IMR-90 (cell line): ENCODE data around the gene GTSE1. TPM values are rescaled to one million over a fixed set of nuclear protein-coding genes. Genes with fewer than 3 reads are reported as not detected.
A peak's percentile ranks its signal among the peaks of the same experiment; 100 is the strongest.

Experiments
- ATAC-seq: fragments of 200-7000 bp; cut with Tn5 transposase; 2 replicates; pipeline ENCODE4 v1.9.1; 2020; ENCODE audit warnings: low read depth, mild to moderate bottlenecking, moderate library complexity
- BruUV-seq: library from RNA; stranded (reverse); fragments of 400-500 nt; replicated peaks from 2 replicates; lab custom pipeline; 2021; lab: Mats Ljungman, UMichigan
- CTCF ChIA-PET: fragments of 300-600 bp; formaldehyde crosslinking; extraction: SDS; loops from one replicate; lab custom pipeline; 2021; ENCODE audit warnings: antibody characterized with exemption; lab: Yijun Ruan, JAX
- POLR2A ChIA-PET: fragments of 300-600 bp; sonication (Branson Sonifier 250); formaldehyde crosslinking; loops from one replicate; lab custom pipeline; 2022; ENCODE audit warnings: antibody characterized with exemption; ENCODE audit not compliant: unreplicated experiment; lab: Charles Lee
- DNase-seq: peaks from one replicate; pipeline ENCODE4 v3.0.0; 2013
- H2AFZ ChIP-seq: replicated peaks from 2 replicates; pipeline ENCODE3; 2013; ENCODE audit warnings: low read length, mild to moderate bottlenecking; ENCODE audit not compliant: poor library complexity
- H2AK5ac ChIP-seq: 2 replicates; pipeline ENCODE4 v1.6.1; 2013; ENCODE audit warnings: low read depth, low read length, inconsistent platforms
- H2AK9ac ChIP-seq: replicated peaks from 2 replicates; pipeline ENCODE3; 2013; ENCODE audit warnings: mild to moderate bottlenecking, low read depth, low read length, moderate library complexity; ENCODE audit not compliant: poor library complexity
- H2BK120ac ChIP-seq: 2 replicates; pipeline ENCODE4 v1.6.1; 2013; ENCODE audit warnings: low read depth, low read length, inconsistent platforms
- H2BK15ac ChIP-seq: 3 replicates; pipeline ENCODE4 v1.6.1; 2013; ENCODE audit warnings: low read depth, low read length, inconsistent platforms
- H2BK20ac ChIP-seq: 2 replicates; pipeline ENCODE4 v1.6.1; 2013; ENCODE audit warnings: low read depth, mild to moderate bottlenecking, inconsistent platforms, low read length, moderate library complexity
- H2BK5ac ChIP-seq: 2 replicates; pipeline ENCODE4 v1.6.1; 2013; ENCODE audit warnings: mild to moderate bottlenecking, low read depth, low read length, inconsistent platforms; ENCODE audit not compliant: poor library complexity, severe bottlenecking
- H3K14ac ChIP-seq: replicated peaks from 2 replicates; pipeline ENCODE4 v1.6.1; 2013; ENCODE audit warnings: low read depth, low read length, inconsistent platforms
- H3K18ac ChIP-seq: 2 replicates; pipeline ENCODE4 v1.6.1; 2013; ENCODE audit warnings: low read depth, low read length, control low read depth
- H3K23ac ChIP-seq: 2 replicates; pipeline ENCODE4 v1.6.1; 2013; ENCODE audit warnings: low read depth, low read length, inconsistent platforms
- H3K27ac ChIP-seq: 2 replicates; pipeline ENCODE4 v1.5.1; 2013; ENCODE audit warnings: mild to moderate bottlenecking, control low read depth, low read length; ENCODE audit not compliant: insufficient read depth
- H3K27me3 ChIP-seq: 2 replicates; pipeline ENCODE4 v1.6.1; 2013; ENCODE audit warnings: low read length; ENCODE audit not compliant: control insufficient read depth, insufficient read depth
- H3K36me3 ChIP-seq: 2 replicates; pipeline ENCODE4 v1.6.1; 2013; ENCODE audit warnings: low read length, mixed read lengths; ENCODE audit not compliant: control insufficient read depth, insufficient read depth
- H3K4ac ChIP-seq: 2 replicates; pipeline ENCODE4 v1.6.1; 2013; ENCODE audit warnings: low read depth, low read length, inconsistent platforms
- H3K4me1 ChIP-seq: 2 replicates; pipeline ENCODE4 v1.6.1; 2013; ENCODE audit warnings: low read length, mixed read lengths; ENCODE audit not compliant: control insufficient read depth, insufficient read depth
- H3K4me2 ChIP-seq: 2 replicates; pipeline ENCODE4 v1.6.1; 2013; ENCODE audit warnings: low read depth, mild to moderate bottlenecking, control low read depth, low read length, moderate library complexity
- H3K4me3 ChIP-seq: 2 replicates; pipeline ENCODE4 v1.5.1; 2013; ENCODE audit warnings: low read depth, mild to moderate bottlenecking, control low read depth, low read length, moderate library complexity; ENCODE audit not compliant: insufficient read depth
- H3K56ac ChIP-seq: 2 replicates; pipeline ENCODE4 v1.6.1; 2013; ENCODE audit warnings: low read length, inconsistent platforms; ENCODE audit not compliant: insufficient read depth; ENCODE audit errors: extremely low read depth
- H3K79me1 ChIP-seq, 2 experiments: 2 replicates each; pipeline ENCODE4 v1.6.1; 2013; ENCODE audit warnings: low read length in 2 of 2, inconsistent platforms in 1 of 2, low read depth in 1 of 2
- H3K9ac ChIP-seq: 2 replicates; pipeline ENCODE4 v1.6.1; 2013; ENCODE audit warnings: low read depth, low read length, control low read depth
- H3K9me1 ChIP-seq: 2 replicates; pipeline ENCODE4 v1.6.1; 2013; ENCODE audit warnings: low read length, inconsistent platforms; ENCODE audit not compliant: insufficient read depth
- H3K9me3 ChIP-seq: 2 replicates; pipeline ENCODE4 v1.6.1; 2013; ENCODE audit warnings: low read length; ENCODE audit not compliant: control insufficient read depth, insufficient read depth
- H4K20me1 ChIP-seq: 2 replicates; pipeline ENCODE4 v1.6.1; 2013; ENCODE audit warnings: low read length, inconsistent platforms; ENCODE audit not compliant: insufficient read depth
- H4K5ac ChIP-seq: 2 replicates; pipeline ENCODE4 v1.6.1; 2013; ENCODE audit warnings: mild to moderate bottlenecking, low read depth, low read length, control low read depth
- H4K8ac ChIP-seq, 2 experiments: 2 replicates each; pipeline ENCODE4 v1.6.1; 2013; ENCODE audit warnings: low read depth in 2 of 2, low read length in 2 of 2, control low read depth in 1 of 2, inconsistent platforms in 1 of 2
- H4K91ac ChIP-seq: 2 replicates; pipeline ENCODE4 v1.6.1; 2013; ENCODE audit warnings: low read depth, low read length, inconsistent platforms; ENCODE audit not compliant: insufficient read depth
- BHLHE40 ChIP-seq: fragments of 150-350 bp; IDR thresholded peaks from 2 replicates; pipeline ENCODE4 v1.6.1; 2016; ENCODE audit warnings: mild to moderate bottlenecking, low read depth, low read length
- CEBPB ChIP-seq: IDR thresholded peaks from 2 replicates; pipeline ENCODE4 v1.6.1; 2012; ENCODE audit warnings: low read depth, low read length, improper control_type of control experiment
- FOS ChIP-seq: fragments of 150-350 bp; IDR thresholded peaks from 2 replicates; pipeline ENCODE4 v1.6.1; 2016; ENCODE audit warnings: low read depth, low read length
- MAFK ChIP-seq: IDR thresholded peaks from 2 replicates; pipeline ENCODE4 v1.6.1; 2012; ENCODE audit warnings: low read depth, low read length, improper control_type of control experiment
- MAZ ChIP-seq: IDR thresholded peaks from 2 replicates; pipeline ENCODE4 v1.6.1; 2012; ENCODE audit warnings: low read depth, mild to moderate bottlenecking, low read length, improper control_type of control experiment, moderate library complexity, borderline replicate concordance
- MXI1 ChIP-seq: IDR thresholded peaks from 2 replicates; pipeline ENCODE4 v1.6.1; 2012; ENCODE audit warnings: low read depth, mild to moderate bottlenecking, low read length, moderate library complexity, borderline replicate concordance
- NFE2L2 ChIP-seq: fragments of 150-350 bp; IDR thresholded peaks from 2 replicates; pipeline ENCODE4 v1.6.1; 2016; ENCODE audit warnings: low read depth, mild to moderate bottlenecking, low read length
- POLR2A ChIP-seq: IDR thresholded peaks from 2 replicates; pipeline ENCODE4 v1.6.1; 2012; ENCODE audit warnings: mild to moderate bottlenecking, low read depth, low read length
- RAD21 ChIP-seq: IDR thresholded peaks from 2 replicates; pipeline ENCODE4 v1.6.1; 2012; ENCODE audit warnings: low read length, improper control_type of control experiment
- RCOR1 ChIP-seq: IDR thresholded peaks from 2 replicates; pipeline ENCODE4 v1.6.1; 2012; ENCODE audit warnings: mild to moderate bottlenecking, low read length, improper control_type of control experiment; ENCODE audit not compliant: insufficient replicate concordance
- RFX5 ChIP-seq: IDR thresholded peaks from 2 replicates; pipeline ENCODE4 v1.8.0; 2012; ENCODE audit warnings: low read depth, mild to moderate bottlenecking, low read length, moderate library complexity
- SMC3 ChIP-seq: fragments of 150-350 bp; IDR thresholded peaks from 2 replicates; pipeline ENCODE4 v1.6.1; 2016; ENCODE audit warnings: low read depth, mild to moderate bottlenecking, antibody characterized with exemption, low read length, moderate library complexity
- WGBS, 2 experiments: methylation state at CpG; one replicate each; pipeline versions ENCODE4 v1.1.5 to v1.1.7; 2013; ENCODE audit warnings: missing lambda C conversion rate in 2 of 2; ENCODE audit not compliant: insufficient read length in 1 of 2; ENCODE audit errors: extremely low coverage in 2 of 2; 5-methylcytosine and 5-hydroxymethylcytosine counted together
- dilution Hi-C: fragments of 300-500 bp; cut with HindIII; formaldehyde crosslinking; loops from one replicate; pipeline ENCODE4 v1.14.3; 2018; ENCODE audit warnings: low sequenced_read_pairs; ENCODE audit not compliant: unreplicated experiment
- in situ Hi-C: fragments of 300-500 bp; cut with MboI; formaldehyde crosslinking; loops from 3 replicates; pipeline ENCODE4 v1.14.3; 2019; ENCODE audit warnings: low sequenced_read_pairs, inconsistent platforms, mixed read lengths
- intact Hi-C: fragments of 100-400 bp; cut with micrococcal nuclease; formaldehyde crosslinking; loops from 2 replicates; pipeline ENCODE4 v1.10.0; 2022
- polyA plus RNA-seq, 3 experiments: library from polyadenylated mRNA; depleted of rRNA; stranded (reverse); fragments of >200 nt; gene quantifications; 2 replicates each; pipeline ENCODE4 v1.2.3, GENCODE V29; 2012; ENCODE audit warnings: low replicate concordance in 1 of 3
- total RNA-seq: library from RNA; depleted of rRNA; stranded (reverse); fragments of >200 nt; gene quantifications from 2 replicates; pipeline ENCODE4 v1.2.3, GENCODE V29; 2012
- TF ChIP-seq, protein P1 (sequence below): conservative IDR thresholded peaks from 2 replicates; pipeline ENCODE4 v1.5.1; 2012; ENCODE audit warnings: mild to moderate bottlenecking, low read depth, low read length, improper control_type of control experiment
- TF ChIP-seq, protein P2 (sequence below): fragments of 150-350 bp; IDR thresholded peaks from 2 replicates; pipeline ENCODE4 v1.6.1; 2017; ENCODE audit warnings: mild to moderate bottlenecking, antibody characterized with exemption, low read length, low read depth

GTSE1 gene
- total and polyA plus RNA-seq, 2 of the 4 experiments (the other 2 are of a cell fraction), result 5.9 to 17.1 TPM

- H2BK15ac ChIP-seq, result no peak overlapping the region
- no peaks in the 10 kb centered on the region for H3K9me3 ChIP-seq
- TF ChIP-seq POLR2A (no peak), RCOR1 (no peak), MAFK (no peak), MXI1 (no peak), RAD21 (no peak), CEBPB (no peak), SMC3 (no peak), MAZ (no peak), NFE2L2 (no peak), FOS (no peak), RFX5 (no peak), BHLHE40 (no peak)
- TF ChIP-seq, protein P1, sequence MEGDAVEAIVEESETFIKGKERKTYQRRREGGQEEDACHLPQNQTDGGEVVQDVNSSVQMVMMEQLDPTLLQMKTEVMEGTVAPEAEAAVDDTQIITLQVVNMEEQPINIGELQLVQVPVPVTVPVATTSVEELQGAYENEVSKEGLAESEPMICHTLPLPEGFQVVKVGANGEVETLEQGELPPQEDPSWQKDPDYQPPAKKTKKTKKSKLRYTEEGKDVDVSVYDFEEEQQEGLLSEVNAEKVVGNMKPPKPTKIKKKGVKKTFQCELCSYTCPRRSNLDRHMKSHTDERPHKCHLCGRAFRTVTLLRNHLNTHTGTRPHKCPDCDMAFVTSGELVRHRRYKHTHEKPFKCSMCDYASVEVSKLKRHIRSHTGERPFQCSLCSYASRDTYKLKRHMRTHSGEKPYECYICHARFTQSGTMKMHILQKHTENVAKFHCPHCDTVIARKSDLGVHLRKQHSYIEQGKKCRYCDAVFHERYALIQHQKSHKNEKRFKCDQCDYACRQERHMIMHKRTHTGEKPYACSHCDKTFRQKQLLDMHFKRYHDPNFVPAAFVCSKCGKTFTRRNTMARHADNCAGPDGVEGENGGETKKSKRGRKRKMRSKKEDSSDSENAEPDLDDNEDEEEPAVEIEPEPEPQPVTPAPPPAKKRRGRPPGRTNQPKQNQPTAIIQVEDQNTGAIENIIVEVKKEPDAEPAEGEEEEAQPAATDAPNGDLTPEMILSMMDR, result no peak
- TF ChIP-seq, protein P2, sequence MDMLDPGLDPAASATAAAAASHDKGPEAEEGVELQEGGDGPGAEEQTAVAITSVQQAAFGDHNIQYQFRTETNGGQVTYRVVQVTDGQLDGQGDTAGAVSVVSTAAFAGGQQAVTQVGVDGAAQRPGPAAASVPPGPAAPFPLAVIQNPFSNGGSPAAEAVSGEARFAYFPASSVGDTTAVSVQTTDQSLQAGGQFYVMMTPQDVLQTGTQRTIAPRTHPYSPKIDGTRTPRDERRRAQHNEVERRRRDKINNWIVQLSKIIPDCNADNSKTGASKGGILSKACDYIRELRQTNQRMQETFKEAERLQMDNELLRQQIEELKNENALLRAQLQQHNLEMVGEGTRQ, result no peak
- H4K5ac ChIP-seq, result no peak overlapping the region
- in situ Hi-C loops (loop anchor here (5.0 kb wide), 1 partner anchor 178 kb away; no protein-coding TSS in a partner anchor), dilution Hi-C loops (no loop called here), intact Hi-C loops (no loop called here)
- ChIA-PET POLR2A (no interaction called here), CTCF (no interaction called here)
- H2BK5ac ChIP-seq, result no peak overlapping the region
- peak overlapping the region; percentile 78 for H2AK9ac ChIP-seq
- H3K9ac ChIP-seq, result no peak overlapping the region
- H2AK5ac ChIP-seq, result no peak overlapping the region
- H3K23ac ChIP-seq, result no peak overlapping the region
- H3K4me1 ChIP-seq, result no peaks in the 10 kb centered on the region
- no peak overlapping the region for H2BK120ac ChIP-seq
- H3K9me1 ChIP-seq, result no peaks in the 10 kb centered on the region
- no peak overlapping the region for H4K91ac ChIP-seq
- H3K27ac ChIP-seq, result no peak overlapping the region
- H3K36me3 ChIP-seq, result no peaks in the 10 kb centered on the region
- no peaks in the 10 kb centered on the region for H4K20me1 ChIP-seq
- no peak overlapping the region for H2AFZ ChIP-seq
- peaks cover 7% of the 10 kb centered on the region; the same call in 1 of the 2 replicates for H3K27me3 ChIP-seq
- H3K79me1 ChIP-seq, result no peaks in the 10 kb centered on the region
- DNase-seq (no peak), ATAC-seq (no peak)
- H3K56ac ChIP-seq, result no peak overlapping the region
- no peak overlapping the region for H3K14ac ChIP-seq
- no peak overlapping the region for H3K4me2 ChIP-seq
- no peak overlapping the region for H3K18ac ChIP-seq
- no peak overlapping the region for H4K8ac ChIP-seq
- no peak overlapping the region for H2BK20ac ChIP-seq
- 80% methylated on average over 10 of the region's 26 CpGs; no CpG with 5 or more reads in 1 of the 2 experiments for WGBS, 2 experiments
- no peak overlapping the region for H3K4me3 ChIP-seq
- BruUV-seq, result no TSS peak
- no peak overlapping the region for H3K4ac ChIP-seq
Observed at GRCh38 chr22:46364341-46365165, 67.9 kb downstream of the GTSE1 start.
